HG02943 (cell line): ENCODE data around the gene PFKFB3.

Source experiments
- ATAC-seq: cut with Tn5 transposase; IDR thresholded peaks from one replicate; pipeline ENCODE4 v1.9.1; 2021; ENCODE audit warnings: mild to moderate bottlenecking, low read depth, moderate library complexity; ENCODE audit not compliant: unreplicated experiment

The PFKFB3 gene

DNA sequence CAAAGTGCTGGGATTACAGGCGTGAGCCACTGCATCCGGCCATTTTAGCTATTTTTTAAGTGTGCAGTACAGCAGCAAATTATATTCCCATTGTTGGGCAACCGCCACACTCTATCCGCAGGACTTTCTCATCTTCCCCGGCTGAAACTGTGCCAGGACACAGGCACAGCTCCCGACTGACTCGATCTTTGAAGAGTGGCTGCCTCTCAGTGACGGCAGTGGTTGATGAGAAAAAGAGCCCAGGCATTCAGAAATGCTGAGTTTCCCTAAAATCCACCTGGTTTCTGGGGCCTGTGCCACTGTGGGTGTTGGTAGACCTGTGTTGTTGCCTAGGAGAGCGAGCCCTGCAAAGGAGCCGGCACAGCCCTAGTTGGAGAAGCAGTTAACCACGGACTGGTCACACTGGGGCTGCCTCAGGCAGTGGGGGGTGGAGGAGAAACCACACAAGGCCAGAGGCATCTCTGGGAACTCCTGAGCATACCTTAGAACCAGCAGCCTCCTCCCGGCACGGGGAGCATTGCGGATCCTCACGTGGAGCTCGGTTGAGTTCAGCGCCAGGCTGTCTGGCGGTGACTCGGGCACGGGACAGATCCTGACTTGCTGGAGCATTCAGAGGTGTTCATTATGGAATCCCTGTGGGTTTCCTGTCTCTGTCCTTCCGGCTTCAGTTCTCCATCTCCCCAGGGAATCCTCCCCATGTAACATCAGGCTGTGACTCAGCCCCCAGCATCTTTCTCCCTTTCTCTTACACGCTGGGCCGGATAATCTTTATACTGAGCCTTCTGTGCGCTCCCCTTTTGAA lies 16.2 kb downstream of the PFKFB3 start:
- no peak for ATAC-seq

- ATAC-seq, result no peak
Measured at GRCh38 chr10:6219494-6219836, 16.7 kb downstream of the PFKFB3 start.

DNA sequence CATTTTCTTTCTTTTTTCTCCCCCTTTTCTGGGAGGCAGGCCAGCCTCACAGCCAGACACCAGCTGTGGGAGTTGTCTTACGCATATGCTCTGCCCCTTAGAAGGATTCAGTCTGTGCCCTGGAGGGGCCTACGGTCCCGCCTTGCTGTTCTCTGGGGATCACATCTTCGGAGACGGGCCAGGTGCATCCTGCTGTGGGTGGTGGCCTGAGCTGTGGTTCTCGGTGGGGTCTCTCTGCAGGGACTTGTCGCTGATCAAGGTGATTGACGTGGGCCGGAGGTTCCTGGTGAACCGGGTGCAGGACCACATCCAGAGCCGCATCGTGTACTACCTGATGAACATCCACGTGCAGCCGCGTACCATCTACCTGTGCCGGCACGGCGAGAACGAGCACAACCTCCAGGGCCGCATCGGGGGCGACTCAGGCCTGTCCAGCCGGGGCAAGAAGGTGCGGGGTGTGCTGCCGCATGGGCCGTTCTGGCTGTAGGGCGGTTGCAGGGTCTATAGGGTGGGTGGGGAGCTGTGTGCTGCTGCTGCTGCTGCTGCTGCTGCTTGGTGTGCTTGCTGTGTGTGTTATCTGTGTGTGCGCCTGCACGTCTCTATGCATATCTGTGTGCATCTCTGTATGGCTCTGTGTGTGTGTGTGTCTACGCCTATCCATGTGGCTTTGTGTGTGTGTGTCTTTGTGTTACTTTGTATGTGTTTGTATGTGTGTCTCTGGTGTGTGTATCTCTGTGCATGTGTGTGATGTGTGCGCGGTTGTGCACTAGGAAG lies 17.9 kb downstream of the PFKFB3 start:
- ATAC-seq, result no peak

GRCh38 chr10:6221192-6221940 lies 18.6 kb downstream of the PFKFB3 start:
- no peak for ATAC-seq

GRCh38 chr10:6221971-6222751 lies 19.4 kb downstream of the PFKFB3 start:
- ATAC-seq, result no peak

DNA sequence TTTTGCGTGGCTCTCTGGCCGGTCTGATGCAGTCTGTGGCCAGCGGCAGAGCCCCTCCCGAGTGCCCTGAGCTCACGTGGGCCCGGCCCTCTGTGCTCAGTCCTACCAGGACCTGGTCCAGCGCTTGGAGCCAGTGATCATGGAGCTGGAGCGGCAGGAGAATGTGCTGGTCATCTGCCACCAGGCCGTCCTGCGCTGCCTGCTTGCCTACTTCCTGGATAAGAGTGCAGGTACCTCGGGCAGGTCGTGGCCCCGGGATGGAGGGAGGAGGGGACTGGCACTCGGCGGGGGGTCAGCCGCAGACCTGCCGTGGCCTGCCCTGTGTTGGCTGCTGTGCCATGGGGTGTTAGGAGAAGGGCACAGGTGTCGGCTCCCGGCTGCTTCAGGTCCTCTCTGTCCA lies 20.0 kb downstream of the PFKFB3 start:
- no peak for ATAC-seq

- no peak for ATAC-seq
Measured at GRCh38 chr10:6223981-6224380, 21.2 kb downstream of the PFKFB3 start.

DNA sequence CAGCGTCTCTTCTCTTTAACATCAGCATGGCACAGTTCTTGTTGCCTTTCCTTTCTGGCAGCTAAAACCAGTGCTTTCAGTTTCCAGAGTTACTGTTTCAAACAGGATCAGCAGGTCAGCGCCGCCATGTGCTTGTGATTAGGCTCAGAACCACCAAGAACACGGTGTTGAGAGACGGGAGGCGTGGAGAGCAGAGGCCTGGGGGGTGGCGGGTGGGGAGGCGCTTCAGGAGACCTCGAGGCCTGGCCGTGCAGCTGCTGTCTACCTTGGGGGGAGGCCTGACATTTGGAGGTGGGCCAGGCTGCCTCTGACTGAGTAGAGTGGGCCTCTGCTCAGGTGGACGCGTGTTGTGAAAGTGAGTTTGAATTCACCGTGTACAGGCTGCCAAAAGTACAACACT lies 22.0 kb downstream of the PFKFB3 start:
- no peak for ATAC-seq

DNA sequence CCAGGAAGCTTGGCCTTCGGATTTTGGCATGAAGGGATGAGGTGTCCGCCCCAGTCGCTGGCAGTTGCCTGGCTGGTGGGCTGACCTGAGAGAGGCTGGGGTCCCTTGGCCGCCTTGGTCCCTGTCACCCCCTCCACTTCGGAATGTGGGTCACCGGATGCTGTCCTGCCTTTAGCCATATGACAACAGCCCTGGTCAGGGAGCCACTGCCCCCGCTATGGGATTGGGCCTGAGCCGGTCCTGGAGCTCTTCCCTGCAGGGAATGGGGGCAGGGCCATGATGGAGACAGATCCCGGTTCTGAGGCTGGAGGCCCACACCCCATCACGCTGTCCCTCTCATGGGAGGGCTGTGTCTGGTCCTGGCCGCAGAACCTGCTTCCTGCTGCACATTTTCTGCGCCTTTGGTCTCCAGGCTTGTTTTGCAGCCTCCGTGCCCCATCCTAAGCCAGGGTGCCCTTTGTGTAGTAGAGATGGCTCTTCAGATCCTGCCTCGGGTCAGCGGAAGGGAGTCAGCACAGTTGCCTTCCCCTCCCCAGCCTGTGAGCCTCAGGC lies 22.6 kb downstream of the PFKFB3 start:
- no peak for ATAC-seq

DNA sequence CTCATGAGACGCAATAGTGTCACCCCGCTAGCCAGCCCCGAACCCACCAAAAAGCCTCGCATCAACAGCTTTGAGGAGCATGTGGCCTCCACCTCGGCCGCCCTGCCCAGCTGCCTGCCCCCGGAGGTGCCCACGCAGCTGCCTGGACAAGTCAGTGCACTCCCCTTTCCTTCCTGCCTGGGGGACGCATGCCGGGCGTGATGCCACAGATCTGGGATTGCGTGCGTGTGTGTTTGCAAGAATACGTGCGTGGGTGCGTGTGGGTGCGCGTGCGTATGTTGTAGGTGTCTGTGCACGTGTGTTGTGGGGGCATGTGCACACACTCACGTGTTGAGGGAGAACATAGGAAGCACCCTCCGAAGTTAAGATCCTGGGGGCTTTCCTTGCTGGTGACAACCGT lies 23.5 kb downstream of the PFKFB3 start:
- ATAC-seq, result no peak

GRCh38 chr10:6227346-6227745 lies 24.6 kb downstream of the PFKFB3 start:
- ATAC-seq, result no peak

DNA sequence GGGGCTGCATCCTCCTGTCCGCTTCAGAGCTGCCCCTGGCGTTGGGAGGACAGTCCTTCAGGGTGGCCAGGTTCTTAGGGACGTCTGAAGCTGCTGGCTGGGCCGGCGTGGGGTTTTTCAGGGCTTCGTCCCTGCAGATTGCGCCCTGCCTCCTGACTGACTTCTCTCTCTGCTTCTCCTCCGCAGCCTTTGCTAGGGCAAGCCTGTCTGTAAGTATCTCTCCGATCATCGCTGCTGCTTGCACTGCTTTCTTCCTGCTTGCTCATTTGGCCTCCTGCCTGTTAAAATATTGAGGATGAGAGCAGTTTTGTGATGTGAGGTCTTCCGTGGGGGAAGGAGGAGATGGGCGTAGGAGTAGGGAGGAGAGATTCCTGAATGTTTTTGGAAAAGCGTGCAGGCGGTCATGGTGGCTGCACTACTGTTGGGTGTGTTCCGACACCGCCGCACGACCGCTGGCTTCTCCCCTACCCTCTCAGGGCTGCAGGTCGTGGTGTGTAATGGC lies 25.3 kb downstream of the PFKFB3 start:
- no peak for ATAC-seq

DNA sequence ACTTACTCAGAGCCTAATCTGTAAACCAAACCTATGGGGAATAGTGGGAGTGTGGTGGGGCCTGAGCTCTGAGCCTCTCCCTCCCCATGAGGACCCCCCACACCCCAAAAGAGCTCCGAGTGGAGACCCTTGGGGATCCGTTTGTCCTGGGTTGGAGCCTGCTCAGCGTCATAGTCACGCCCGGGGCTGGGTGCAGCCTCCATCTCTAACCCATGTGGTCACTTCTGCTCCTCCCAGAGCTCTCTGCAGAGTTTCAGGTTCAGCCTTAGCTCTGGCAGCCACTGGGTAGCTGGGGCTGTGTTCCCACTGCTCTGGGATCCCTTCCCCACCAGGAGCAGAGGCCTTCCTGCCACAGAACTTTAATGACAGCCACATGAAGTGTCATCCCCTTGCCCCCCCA lies 25.9 kb downstream of the PFKFB3 start:
- no peak for ATAC-seq

- no peak for ATAC-seq
Measured at GRCh38 chr10:6229290-6229689, 26.6 kb downstream of the PFKFB3 start.

DNA sequence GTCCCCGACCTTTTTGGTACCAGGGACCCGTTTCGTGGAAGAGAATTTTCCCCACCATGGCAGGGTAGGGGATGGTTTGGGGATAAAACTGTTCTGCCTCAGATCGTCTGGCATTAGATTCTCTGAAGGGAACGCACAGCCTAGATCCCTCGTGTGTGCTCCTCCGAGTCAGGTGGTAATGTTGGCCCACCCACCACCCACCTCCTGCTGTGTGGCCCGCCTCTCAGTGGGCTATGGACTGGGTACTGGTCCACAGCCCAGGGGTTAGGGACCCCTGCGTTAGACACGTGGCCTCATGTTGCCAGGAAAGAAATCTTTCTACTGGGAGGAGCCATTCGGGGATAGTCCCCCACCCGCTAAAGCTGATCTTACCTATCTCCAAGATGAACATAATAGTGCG lies 27.0 kb downstream of the PFKFB3 start:
- no peak for ATAC-seq

- ATAC-seq, result no peak
Measured at GRCh38 chr10:6230315-6230714, 27.6 kb downstream of the PFKFB3 start.

GRCh38 chr10:6231146-6231545 lies 28.4 kb downstream of the PFKFB3 start:
- ATAC-seq, result no peak

DNA sequence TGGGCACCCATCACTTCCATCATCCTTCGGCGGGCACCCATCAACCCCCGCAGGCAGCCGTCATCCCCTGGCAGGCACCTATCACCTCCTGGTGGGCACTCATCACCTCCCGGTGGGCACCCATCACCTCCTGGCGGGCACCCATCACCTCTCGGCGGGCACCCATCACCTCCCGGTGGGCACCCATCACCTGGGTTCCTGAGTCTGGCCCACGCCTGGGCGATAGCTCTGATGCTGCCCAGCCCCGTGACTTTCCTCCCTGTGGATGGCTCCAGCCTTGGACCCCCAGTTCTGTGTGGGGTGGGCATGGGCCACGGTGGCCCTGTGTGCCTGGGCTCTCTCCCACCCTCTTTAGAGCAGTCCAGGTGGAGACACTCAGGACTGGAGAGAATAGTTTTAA lies 29.0 kb downstream of the PFKFB3 start:
- ATAC-seq, result no peak

DNA sequence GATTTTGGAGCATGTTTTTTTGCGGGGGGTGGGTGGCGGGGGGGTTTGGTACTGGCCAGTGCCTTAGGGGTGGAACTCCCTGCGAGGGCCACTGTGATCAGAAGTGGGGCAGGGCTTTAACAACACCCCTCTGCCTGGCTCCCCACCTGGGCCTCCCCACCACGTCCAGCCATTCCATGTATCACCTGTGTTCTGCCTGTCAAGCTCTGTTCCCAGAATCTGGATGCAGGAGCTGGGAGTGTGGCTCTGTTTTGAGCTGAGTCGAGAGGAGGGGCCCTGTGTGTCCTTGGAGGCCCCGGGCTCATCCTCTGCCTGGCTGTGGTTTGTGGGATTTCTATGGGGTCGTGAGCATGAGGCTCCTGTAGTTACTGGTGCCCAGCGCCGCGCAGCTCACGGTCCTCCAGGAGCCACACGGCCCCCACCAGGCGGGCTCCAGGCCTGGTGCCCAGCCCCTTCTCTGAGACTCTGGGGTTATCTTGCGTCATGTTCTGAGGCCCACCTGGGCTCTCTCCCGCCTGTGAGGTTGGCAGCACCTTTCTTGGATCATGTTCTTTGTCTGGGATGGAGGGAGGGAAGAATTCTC lies 29.6 kb downstream of the PFKFB3 start:
- ATAC-seq, result no peak
